ENCODE measurements around the gene SYNGR3. TPM values are rescaled to one million over a fixed set of nuclear protein-coding genes. Genes with fewer than 3 reads are reported as not detected.

The SYNGR3 gene
- total and polyA plus RNA-seq, 12 donors = 0.54 to 10.9 (median 2.8) TPM; not detected in 2

DNA sequence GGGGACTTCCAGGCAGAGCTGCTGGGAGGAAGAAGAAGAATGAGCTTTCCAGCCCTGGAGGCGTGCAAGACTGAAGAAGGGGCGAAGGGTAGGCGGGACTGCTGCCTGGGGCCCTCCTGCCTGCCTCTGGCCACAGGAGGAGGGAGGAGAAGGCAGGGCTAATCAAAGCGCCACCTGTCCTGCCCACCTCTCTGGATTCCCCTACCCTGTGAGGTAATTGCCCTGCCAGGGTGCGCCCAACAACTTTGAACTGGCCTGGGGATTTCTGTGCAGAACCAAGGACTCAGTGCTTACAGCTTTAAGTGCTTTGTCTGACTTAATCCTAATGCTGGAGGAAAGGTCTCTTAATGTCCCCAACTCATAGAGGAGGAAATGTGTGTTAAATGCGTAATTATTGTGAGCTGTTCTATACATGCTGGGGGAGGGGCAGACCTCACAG, 8.4 kb upstream of the SYNGR3 start, which contains the start of gene NOXO1:
TSS of gene NOXO1 (minus strand) at position 72 of the 439 bp plus-strand sequence. CDS start 290 bp downstream, outside the sequence.
- Histone ChIP-seq H3K27me3 (peaks cover 26% of the 10 kb centered on the region), H3K36me3 (replicated peaks in 1 of 2) (peaks cover 0 to 36% of the 10 kb centered on the region in 2 donors), H3K4me1 (replicated peaks in 1 of 2) (peaks cover 0 to 18% of the 10 kb centered on the region in 2 donors), H3K4me3 (no peak within 1 kb of the TSS), H3K9me3 (replicated peaks in 1 of 3) (no peaks in the 10 kb centered on the region), H3K27ac (no peak within 1 kb of the TSS)
- TF ChIP-seq POLR2A (IDR thresholded peaks at IDR 0.05) = no peak
- TF ChIP-seq, protein P1, sequence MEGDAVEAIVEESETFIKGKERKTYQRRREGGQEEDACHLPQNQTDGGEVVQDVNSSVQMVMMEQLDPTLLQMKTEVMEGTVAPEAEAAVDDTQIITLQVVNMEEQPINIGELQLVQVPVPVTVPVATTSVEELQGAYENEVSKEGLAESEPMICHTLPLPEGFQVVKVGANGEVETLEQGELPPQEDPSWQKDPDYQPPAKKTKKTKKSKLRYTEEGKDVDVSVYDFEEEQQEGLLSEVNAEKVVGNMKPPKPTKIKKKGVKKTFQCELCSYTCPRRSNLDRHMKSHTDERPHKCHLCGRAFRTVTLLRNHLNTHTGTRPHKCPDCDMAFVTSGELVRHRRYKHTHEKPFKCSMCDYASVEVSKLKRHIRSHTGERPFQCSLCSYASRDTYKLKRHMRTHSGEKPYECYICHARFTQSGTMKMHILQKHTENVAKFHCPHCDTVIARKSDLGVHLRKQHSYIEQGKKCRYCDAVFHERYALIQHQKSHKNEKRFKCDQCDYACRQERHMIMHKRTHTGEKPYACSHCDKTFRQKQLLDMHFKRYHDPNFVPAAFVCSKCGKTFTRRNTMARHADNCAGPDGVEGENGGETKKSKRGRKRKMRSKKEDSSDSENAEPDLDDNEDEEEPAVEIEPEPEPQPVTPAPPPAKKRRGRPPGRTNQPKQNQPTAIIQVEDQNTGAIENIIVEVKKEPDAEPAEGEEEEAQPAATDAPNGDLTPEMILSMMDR (IDR thresholded peaks at IDR 0.05) = no peak
- intact Hi-C loops (cut with DNase I) = no loop called here
- WGBS, 4 donors = 29 to 48% (median 38%) methylated on average over 3 to 6 of the region's 6 CpGs
- DNase-seq = no peak

DNA sequence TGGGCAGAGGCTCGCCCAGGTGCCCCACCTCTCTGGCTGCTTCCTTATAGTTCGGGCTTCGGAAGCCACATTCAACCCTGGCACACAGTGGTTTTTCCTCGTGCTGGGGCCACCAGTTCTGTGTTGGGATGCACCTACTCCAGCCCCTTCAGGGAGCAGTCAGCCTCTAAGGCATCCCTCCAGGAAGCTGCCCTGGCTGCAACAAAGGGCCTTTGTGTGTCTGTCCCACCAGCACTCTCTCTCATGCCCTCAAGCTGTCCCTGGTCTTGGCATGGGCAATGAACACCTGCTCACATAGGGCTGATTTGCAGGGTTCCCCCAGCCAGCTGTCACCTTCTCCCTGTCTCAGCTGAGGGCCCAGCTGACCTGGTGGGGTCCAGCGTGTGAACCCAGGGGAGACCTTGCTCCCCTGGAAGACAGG, 7.7 kb upstream of the SYNGR3 start:
- no peak for DNase-seq
- H3K9me3 ChIP-seq (replicated peaks in 1 of 3) = no peaks in the 10 kb centered on the region
- intact Hi-C loops (cut with DNase I) = no loop called here
- peaks cover 26% of the 10 kb centered on the region for H3K27me3 ChIP-seq
- no peak overlapping the region for H3K4me3 ChIP-seq
- TF ChIP-seq, protein P1 (IDR thresholded peaks at IDR 0.05) = no peak
- TF ChIP-seq POLR2A (IDR thresholded peaks at IDR 0.05) = no peak
- WGBS, 4 donors = 54 to 72% (median 65%) methylated on average over 4 to 5 of the region's 5 CpGs
- H3K36me3 ChIP-seq (replicated peaks in 1 of 2) = peaks cover 0 to 36% of the 10 kb centered on the region in 2 donors
- peaks cover 0 to 18% of the 10 kb centered on the region in 2 donors for H3K4me1 ChIP-seq (replicated peaks in 1 of 2)
- H3K27ac ChIP-seq = no peak overlapping the region

DNA sequence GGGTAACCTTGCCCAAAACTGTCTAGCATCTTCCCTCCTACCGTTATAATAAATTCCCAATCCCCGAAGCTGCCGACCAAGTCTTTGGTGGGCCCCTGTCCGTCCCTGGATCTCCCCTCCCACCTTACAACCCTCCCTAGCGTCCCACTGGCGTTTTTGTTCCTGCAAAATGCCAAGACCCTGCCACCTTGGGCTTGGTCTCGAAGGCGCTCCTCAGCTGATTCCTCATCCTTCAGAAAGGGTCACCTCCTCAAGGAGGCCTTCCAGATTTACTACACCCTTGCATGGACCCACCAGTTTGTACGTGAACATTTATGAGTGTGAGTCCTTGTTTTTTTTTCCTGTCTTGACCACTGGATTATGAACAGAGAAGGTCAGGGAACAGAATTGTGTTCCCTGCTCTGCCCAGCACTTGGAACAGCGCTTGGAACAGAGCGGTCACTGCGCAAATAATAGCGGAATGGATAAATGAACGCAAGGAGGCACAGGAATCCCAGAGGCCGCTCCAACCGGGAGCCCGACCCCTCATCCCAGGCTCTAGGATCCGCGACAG, 6.7 kb upstream of the SYNGR3 start:
- DNase-seq = no peak
- 24 to 30% (median 25%) methylated on average over 15 to 19 of the region's 19 CpGs for WGBS, 4 donors
- Histone ChIP-seq H3K27me3 (peaks cover 26% of the 10 kb centered on the region), H3K36me3 (replicated peaks in 1 of 2) (peaks cover 0 to 25% of the 10 kb centered on the region in 2 donors), H3K9me3 (replicated peaks in 1 of 3) (no peaks in the 10 kb centered on the region), H3K4me3 (peak overlapping the region in 2 of 4 donors; percentile 57 to 74), H3K4me1 (replicated peaks in 1 of 2) (peaks cover 0 to 18% of the 10 kb centered on the region in 2 donors), H3K27ac (peak overlapping the region in 3 of 5 donors; percentile 11 to 74 (median 71))
- intact Hi-C loops (cut with DNase I) = no loop called here
- no peak for TF ChIP-seq POLR2A (IDR thresholded peaks at IDR 0.05)
- TF ChIP-seq, protein P1 (IDR thresholded peaks at IDR 0.05) = peak in 1 of 6 experiments; percentile 7

DNA sequence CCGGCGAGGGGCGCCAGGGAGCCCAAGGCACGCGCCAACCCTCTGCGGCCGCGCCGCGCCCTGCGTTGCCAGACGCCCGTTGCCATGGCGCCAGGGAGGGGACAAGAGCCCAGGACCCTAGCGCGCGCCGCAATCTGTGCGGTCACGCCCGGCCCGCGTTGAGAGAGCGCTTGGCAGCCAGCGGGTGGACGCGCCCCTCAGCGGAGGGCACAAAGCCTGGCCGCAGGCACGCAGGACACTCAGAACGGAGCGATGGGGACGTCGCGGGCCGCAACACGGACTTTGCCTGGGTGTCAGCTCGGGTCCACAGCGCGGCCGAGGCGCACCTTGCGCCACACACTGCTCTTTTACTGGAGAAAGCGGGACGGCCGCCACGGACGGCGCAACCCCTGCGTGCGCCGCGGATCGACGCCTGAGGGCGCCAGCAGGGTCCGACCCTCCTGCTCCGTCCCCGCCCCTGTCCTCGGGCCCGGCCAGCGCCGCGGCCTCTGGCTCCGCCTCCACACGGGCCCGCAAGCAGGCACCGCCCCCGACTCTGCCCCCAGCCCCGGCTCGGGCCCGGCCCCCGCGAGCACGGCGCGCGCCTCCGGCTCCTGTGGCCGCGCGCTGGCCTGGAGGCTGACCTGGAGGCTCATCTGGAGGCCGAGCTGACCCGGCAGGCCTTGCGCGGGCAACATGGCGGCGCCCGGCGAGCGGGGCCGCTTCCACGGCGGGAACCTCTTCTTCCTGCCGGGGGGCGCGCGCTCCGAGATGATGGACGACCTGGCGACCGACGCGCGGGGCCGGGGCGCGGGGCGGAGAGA, 6.0 kb upstream of the SYNGR3 start, which contains the start of gene GFER:
TSS of gene GFER (plus strand) at position 650 of the 803 bp plus-strand sequence. CDS start at position 676, 26 bp downstream.
- H3K4me1 ChIP-seq (replicated peaks in 1 of 2) = peaks cover 0 to 18% of the 10 kb centered on the region in 2 donors
- H3K27me3 ChIP-seq = peaks cover 25% of the 10 kb centered on the region
- peak within 1 kb of the TSS in 3 of 5 donors; percentile 49 to 74 (median 71) for H3K27ac ChIP-seq
- H3K36me3 ChIP-seq (replicated peaks in 1 of 2) = peaks cover 0 to 19% of the 10 kb centered on the region in 2 donors
- DNase-seq = peak; percentile 84 to 92 (median 91)
- TF ChIP-seq, protein P1 (IDR thresholded peaks at IDR 0.05) = peak in 3 of 6 experiments; percentile 18 to 37 (median 20)
- peak; percentile 51 to 54 for TF ChIP-seq POLR2A (IDR thresholded peaks at IDR 0.05)
- WGBS, 4 donors = 0 to 1% (median 0%) methylated on average over 1 to 109 of the region's 109 CpGs; no CpG with 5 or more reads in 1 of the 4 donors
- no peaks in the 10 kb centered on the region for H3K9me3 ChIP-seq (replicated peaks in 1 of 3)
- peak within 1 kb of the TSS; percentile 15 to 74 (median 44) for H3K4me3 ChIP-seq
- intact Hi-C loops (cut with DNase I) = no loop called here

Data from adrenal gland (tissue), 12 donors.